ENCODE measurements around the gene KMT5C. TPM values are rescaled to one million over a fixed set of nuclear protein-coding genes. Genes with fewer than 3 reads are reported as not detected.

The KMT5C gene
- total and polyA plus RNA-seq, 7 donors = 1.8 to 5.7 (median 3.9) TPM

DNA sequence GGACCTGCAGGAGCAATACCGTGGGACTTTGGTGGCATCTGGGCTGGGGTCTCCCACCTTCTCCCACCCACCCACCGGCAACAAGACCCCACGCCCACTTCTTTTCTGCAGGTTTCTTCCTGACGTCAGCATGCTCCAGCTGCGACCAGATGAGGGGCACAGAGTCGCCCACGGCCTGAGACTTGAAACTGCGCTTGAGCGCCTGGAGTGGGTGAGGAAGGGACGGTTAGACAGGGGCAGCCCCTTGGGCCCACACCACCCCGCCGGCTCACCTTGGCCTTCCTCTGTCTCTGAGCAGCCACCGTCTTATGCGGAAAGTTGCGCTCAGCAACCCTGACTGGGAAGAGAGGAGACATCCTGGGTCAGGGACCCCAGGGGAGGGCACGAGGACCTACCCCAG lies 21.2 kb downstream of the KMT5C start:
- Histone ChIP-seq H3K4me1 (no peaks in the 10 kb centered on the region), H3K27ac (no peak overlapping the region)
- WGBS, 3 donors = 88 to 90% (median 89%) methylated on average over 16 of the region's 16 CpGs

DNA sequence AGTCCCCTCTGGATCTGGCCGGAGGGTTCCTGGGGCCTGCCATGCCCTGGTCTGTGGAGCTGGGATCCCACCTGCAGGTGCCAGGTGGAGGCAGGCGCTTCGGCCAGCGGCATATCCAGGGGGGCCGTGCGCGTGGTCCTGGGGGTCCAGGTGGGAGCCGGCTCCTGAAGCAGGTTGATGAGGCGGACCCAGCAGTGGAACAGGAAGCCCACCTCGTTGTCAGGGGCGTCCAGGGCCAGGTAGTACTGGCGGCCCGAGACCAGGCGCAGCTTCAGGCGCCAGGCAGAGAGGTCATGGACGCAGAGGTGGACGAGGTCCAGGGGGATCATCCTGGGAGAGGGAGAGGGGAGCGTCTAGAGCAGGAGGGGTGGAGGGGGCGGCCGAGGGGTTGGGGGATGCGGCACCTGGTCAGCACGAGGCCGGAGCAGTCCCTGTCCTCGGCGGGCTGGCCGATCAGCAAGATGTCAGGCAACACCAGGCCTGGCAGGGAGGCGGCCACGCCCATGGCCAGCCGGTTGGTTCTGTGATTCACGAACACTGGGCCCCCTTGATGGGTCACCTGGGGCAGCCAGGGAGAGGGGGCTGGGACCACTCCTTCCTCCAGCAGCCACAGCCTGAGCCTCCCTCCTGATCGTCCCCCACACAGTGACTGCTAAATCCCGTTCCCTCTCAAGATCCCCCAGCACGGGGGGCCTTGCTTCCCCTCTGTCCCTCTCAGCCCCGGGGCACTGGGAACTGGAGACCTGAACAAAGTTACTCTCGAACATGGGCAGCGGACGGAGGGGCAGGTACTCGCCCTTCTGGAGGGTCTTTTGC lies 22.7 kb downstream of the KMT5C start:
- WGBS, 3 donors = 71 to 81% (median 74%) methylated on average over 27 to 38 of the region's 38 CpGs

More for the DNA sequence above, 21.2 kb downstream of the KMT5C start:
- Histone ChIP-seq H3K9me3 (no peaks in the 10 kb centered on the region), H3K4me3 (no peak overlapping the region), H3K36me3 (ENCODE audit: insufficient read depth in 1 of 2, low read depth in 1 of 2) (no peaks in the 10 kb centered on the region), H3K27me3 (ENCODE audit: insufficient read depth in 3 of 3, low read length in 2 of 3) (peaks cover 0 to 22% (median 11%) of the 10 kb centered on the region in 3 donors)
- TF ChIP-seq, protein P1, sequence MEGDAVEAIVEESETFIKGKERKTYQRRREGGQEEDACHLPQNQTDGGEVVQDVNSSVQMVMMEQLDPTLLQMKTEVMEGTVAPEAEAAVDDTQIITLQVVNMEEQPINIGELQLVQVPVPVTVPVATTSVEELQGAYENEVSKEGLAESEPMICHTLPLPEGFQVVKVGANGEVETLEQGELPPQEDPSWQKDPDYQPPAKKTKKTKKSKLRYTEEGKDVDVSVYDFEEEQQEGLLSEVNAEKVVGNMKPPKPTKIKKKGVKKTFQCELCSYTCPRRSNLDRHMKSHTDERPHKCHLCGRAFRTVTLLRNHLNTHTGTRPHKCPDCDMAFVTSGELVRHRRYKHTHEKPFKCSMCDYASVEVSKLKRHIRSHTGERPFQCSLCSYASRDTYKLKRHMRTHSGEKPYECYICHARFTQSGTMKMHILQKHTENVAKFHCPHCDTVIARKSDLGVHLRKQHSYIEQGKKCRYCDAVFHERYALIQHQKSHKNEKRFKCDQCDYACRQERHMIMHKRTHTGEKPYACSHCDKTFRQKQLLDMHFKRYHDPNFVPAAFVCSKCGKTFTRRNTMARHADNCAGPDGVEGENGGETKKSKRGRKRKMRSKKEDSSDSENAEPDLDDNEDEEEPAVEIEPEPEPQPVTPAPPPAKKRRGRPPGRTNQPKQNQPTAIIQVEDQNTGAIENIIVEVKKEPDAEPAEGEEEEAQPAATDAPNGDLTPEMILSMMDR (IDR thresholded peaks at IDR 0.05) = no peak
- no peak for DNase-seq
- intact Hi-C loops (cut with DNase I) = no loop called here
- no peak for ATAC-seq

DNA sequence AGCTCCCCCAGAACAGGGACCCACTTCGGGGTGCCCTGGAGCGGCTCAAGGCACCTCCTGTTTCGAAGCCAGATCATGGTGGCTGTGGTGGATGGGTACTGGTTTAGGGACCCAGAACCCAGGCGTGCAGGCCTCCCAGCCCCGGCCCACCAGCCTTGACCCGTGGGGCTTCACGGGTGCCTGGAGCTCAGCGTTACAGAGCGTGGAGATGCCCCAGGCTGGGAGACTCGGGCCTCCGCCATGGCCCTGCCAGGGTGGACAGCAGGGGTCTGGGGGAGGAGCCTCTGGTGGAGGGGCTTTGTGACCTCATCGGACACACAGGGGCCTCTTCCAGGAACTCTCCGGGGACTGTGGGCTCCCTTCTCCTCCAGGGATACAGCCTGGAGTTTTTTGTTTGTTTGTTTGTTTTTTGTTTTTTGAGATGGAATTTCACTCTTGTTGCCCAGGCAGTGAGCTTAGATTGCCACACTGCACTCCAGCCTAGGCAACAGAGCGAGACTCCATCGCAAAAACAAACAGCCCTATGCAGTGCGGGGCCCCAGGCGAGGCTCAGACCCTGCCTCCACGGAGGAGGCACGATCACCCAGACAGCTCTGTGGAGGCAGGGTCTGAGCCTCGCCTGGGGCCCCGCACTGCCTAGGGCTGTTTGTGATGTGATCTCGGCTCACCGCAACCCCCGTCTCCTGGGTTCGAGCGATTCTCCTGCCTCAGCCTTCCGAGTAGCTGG lies 23.5 kb downstream of the KMT5C start, which contains the start of gene GARIN5B:
TSS of gene GARIN5B (minus strand) at position 271 of the 727 bp plus-strand sequence. CDS start at position 77, 194 bp downstream.
- intact Hi-C loops (cut with DNase I) = no loop called here
- 73 to 81% (median 77%) methylated on average over 27 of the region's 27 CpGs for WGBS, 3 donors
- H3K9me3 ChIP-seq = no peaks in the 10 kb centered on the region
- no peak within 1 kb of the TSS for H3K4me3 ChIP-seq
- DNase-seq (no peak), ATAC-seq (no peak)
- no peaks in the 10 kb centered on the region for H3K4me1 ChIP-seq
- peaks cover 0 to 5% (median 3%) of the 10 kb centered on the region in 3 donors for H3K27me3 ChIP-seq (ENCODE audit: insufficient read depth in 3 of 3, low read length in 2 of 3)
- H3K27ac ChIP-seq = no peak within 1 kb of the TSS
- TF ChIP-seq, protein P1 (IDR thresholded peaks at IDR 0.05) = no peak
- H3K36me3 ChIP-seq (ENCODE audit: insufficient read depth in 1 of 2, low read depth in 1 of 2) = no peaks in the 10 kb centered on the region

More for the DNA sequence above, 22.7 kb downstream of the KMT5C start:
- no peak overlapping the region for H3K27ac ChIP-seq
- peaks cover 0 to 7% (median 3%) of the 10 kb centered on the region in 3 donors for H3K27me3 ChIP-seq (ENCODE audit: insufficient read depth in 3 of 3, low read length in 2 of 3)
- H3K36me3 ChIP-seq (ENCODE audit: insufficient read depth in 1 of 2, low read depth in 1 of 2) = no peaks in the 10 kb centered on the region
- H3K4me3 ChIP-seq = no peak overlapping the region
- no peaks in the 10 kb centered on the region for H3K9me3 ChIP-seq
- intact Hi-C loops (cut with DNase I) = no loop called here
- TF ChIP-seq, protein P1 (IDR thresholded peaks at IDR 0.05) = no peak
- no peak for ATAC-seq
- no peaks in the 10 kb centered on the region for H3K4me1 ChIP-seq
- no peak for DNase-seq

DNA sequence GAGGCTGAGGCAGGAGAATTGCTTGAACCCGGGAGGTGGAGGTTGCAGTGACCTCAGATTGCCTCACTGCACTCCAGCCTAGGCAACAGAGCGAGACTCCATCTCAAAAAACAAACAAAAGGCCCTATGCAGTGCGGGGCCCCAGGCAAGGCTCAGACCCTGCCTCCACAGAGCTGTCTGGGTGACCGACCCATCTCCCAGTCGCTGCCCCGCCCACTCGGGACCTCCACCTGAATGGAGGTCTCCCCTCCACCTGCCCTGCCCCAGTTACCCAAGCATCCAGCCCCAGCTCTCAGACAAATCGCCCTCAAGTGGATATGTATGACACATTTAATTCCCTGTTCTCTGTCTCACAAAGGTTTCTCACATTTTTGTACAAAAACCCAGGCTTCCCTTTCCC lies 25.6 kb downstream of the KMT5C start:
- H3K36me3 ChIP-seq (ENCODE audit: insufficient read depth in 1 of 2, low read depth in 1 of 2) = no peaks in the 10 kb centered on the region
- intact Hi-C loops (cut with DNase I) = no loop called here
- no peaks in the 10 kb centered on the region for H3K9me3 ChIP-seq
- no peak for ATAC-seq
- DNase-seq = no peak
- no peaks in the 10 kb centered on the region for H3K4me1 ChIP-seq
- WGBS, 3 donors = 88 to 90% (median 88%) methylated on average over 6 to 8 of the region's 8 CpGs
- TF ChIP-seq, protein P1 (IDR thresholded peaks at IDR 0.05) = no peak
- no peak overlapping the region for H3K4me3 ChIP-seq
- H3K27ac ChIP-seq = no peak overlapping the region
- peaks cover 0 to 22% (median 14%) of the 10 kb centered on the region in 3 donors for H3K27me3 ChIP-seq (ENCODE audit: insufficient read depth in 3 of 3, low read length in 2 of 3)

All from psoas muscle (tissue), 8 donors.